ENCODE data around the gene COPZ2. TPM values are rescaled to one million over a fixed set of nuclear protein-coding genes. Genes with fewer than 3 reads are reported as not detected.

COPZ2 gene
- total RNA-seq, 1 experiment from 2014 or later, result not detected

GRCh38 chr17:48060249-48060648 lies 22.7 kb upstream of the COPZ2 start:
- Histone ChIP-seq H3K9me3 (ENCODE audit: control insufficient read depth in 1 of 2, insufficient read depth in 1 of 2, low read depth in 1 of 2, low read length in 2 of 2) (no peaks in the 10 kb centered on the region), H3K4me3 (replicated peaks in 1 of 2; ENCODE audit: low read depth in 1 of 2, low read length in 2 of 2) (no peak overlapping the region), H2AFZ (ENCODE audit: low read depth, low read length, poor library complexity, severe bottlenecking) (no peak overlapping the region), H4K20me1 (ENCODE audit: insufficient read depth) (no peaks in the 10 kb centered on the region; the same call in 1 of the 2 replicates), H3K9ac (ENCODE audit: low read length) (no peak overlapping the region), H3K4me2 (ENCODE audit: low read length) (no peak overlapping the region), H3K79me2 (ENCODE audit: insufficient read depth, low read length) (peaks cover 23% of the 10 kb centered on the region; the same call in 1 of the 2 replicates), H3K27ac (ENCODE audit: low read depth, low read length) (no peak overlapping the region), H3K4me1 (ENCODE audit: control insufficient read depth in 1 of 2, insufficient read depth in 2 of 2, low read length in 2 of 2) (peaks cover 0 to 4% of the 10 kb centered on the region in 2 experiments; a peak in 2 of 4 replicates), H3K9me2 (ENCODE audit: insufficient read depth) (no peaks in the 10 kb centered on the region), H3K27me3 (ENCODE audit: insufficient read depth, low read length) (no peaks in the 10 kb centered on the region), H3K36me3 (ENCODE audit: control insufficient read depth in 1 of 2, insufficient read depth in 2 of 2, low read length in 2 of 2) (peaks cover 53 to 75% of the 10 kb centered on the region in 2 experiments)
- DNase-seq (ENCODE audit: low read depth, low spot score) (no peak), ATAC-seq (no peak)
- TF ChIP-seq REST (IDR thresholded peaks at IDR 0.05; ENCODE audit: low read depth), result no peak
- no peak for TF ChIP-seq YY1 (IDR thresholded peaks at IDR 0.05; ENCODE audit: extremely low read depth, insufficient replicate concordance, low read depth, low read length)
- intact Hi-C loops (cut with micrococcal nuclease), result no loop called here
- RAD21 ChIA-PET (ENCODE audit: low non-redundant PET in 1 of 2, low total read pairs in 2 of 2, uncharacterized antibody in 2 of 2, unreplicated experiment in 2 of 2), result no interaction called here
- CTCF ChIA-PET, result no interaction called here
- POLR2A ChIA-PET, result interaction anchor here (13.2 kb wide), 1 partner anchor 11 kb away, joined by 114 read pairs; the partner anchor contains the start of gene NFE2L1
- BruUV-seq (replicated peaks), result no TSS peak

- DNase-seq (ENCODE audit: low read depth, low spot score) (no peak), ATAC-seq (no peak)
- H4K20me1 ChIP-seq (ENCODE audit: insufficient read depth), result no peaks in the 10 kb centered on the region; the same call in 1 of the 2 replicates
- no peak overlapping the region for H3K9ac ChIP-seq (ENCODE audit: low read length)
- H3K9me2 ChIP-seq (ENCODE audit: insufficient read depth), result no peaks in the 10 kb centered on the region
- no peak overlapping the region for H2AFZ ChIP-seq (ENCODE audit: low read depth, low read length, poor library complexity, severe bottlenecking)
- POLR2A ChIA-PET, result interaction anchor here (13.2 kb wide), 1 partner anchor 10 kb away, joined by 114 read pairs; the partner anchor contains the start of gene NFE2L1
- no peak overlapping the region for H3K4me3 ChIP-seq (replicated peaks in 1 of 2; ENCODE audit: low read depth in 1 of 2, low read length in 2 of 2)
- no peaks in the 10 kb centered on the region for H3K9me3 ChIP-seq (ENCODE audit: control insufficient read depth in 1 of 2, insufficient read depth in 1 of 2, low read depth in 1 of 2, low read length in 2 of 2)
- RAD21 ChIA-PET (ENCODE audit: low non-redundant PET in 1 of 2, low total read pairs in 2 of 2, uncharacterized antibody in 2 of 2, unreplicated experiment in 2 of 2), result no interaction called here
- H3K79me2 ChIP-seq (ENCODE audit: insufficient read depth, low read length), result peaks cover 31% of the 10 kb centered on the region; the same call in 1 of the 2 replicates
- BruUV-seq (replicated peaks), result no TSS peak
- H3K27ac ChIP-seq (ENCODE audit: low read depth, low read length), result no peak overlapping the region
- H3K27me3 ChIP-seq (ENCODE audit: insufficient read depth, low read length), result no peaks in the 10 kb centered on the region
- CTCF ChIA-PET, result interaction anchor here (1.5 kb wide), 2 partner anchors 8 to 9 kb away, joined by 3 to 5 read pairs; no protein-coding TSS in a partner anchor
- intact Hi-C loops (cut with micrococcal nuclease), result no loop called here
- peaks cover 47 to 69% of the 10 kb centered on the region in 2 experiments for H3K36me3 ChIP-seq (ENCODE audit: control insufficient read depth in 1 of 2, insufficient read depth in 2 of 2, low read length in 2 of 2)
- H3K4me2 ChIP-seq (ENCODE audit: low read length), result no peak overlapping the region
- peaks cover 0 to 6% of the 10 kb centered on the region in 2 experiments; a peak in 2 of 4 replicates for H3K4me1 ChIP-seq (ENCODE audit: control insufficient read depth in 1 of 2, insufficient read depth in 2 of 2, low read length in 2 of 2)
- TF ChIP-seq ZNF274 (IDR thresholded peaks at IDR 0.05; ENCODE audit: low read depth, low read length), result no peak
- no peak for TF ChIP-seq CBX3 (IDR thresholded peaks at IDR 0.05; ENCODE audit: low read depth)
- TF ChIP-seq YY1 (IDR thresholded peaks at IDR 0.05; ENCODE audit: extremely low read depth, insufficient replicate concordance, low read depth, low read length), result no peak
- TF ChIP-seq RAD21 (IDR thresholded peaks at IDR 0.05; ENCODE audit: low read depth), result no peak
- TF ChIP-seq CEBPB (IDR thresholded peaks at IDR 0.05; ENCODE audit: low read depth), result no peak
- no peak for TF ChIP-seq SP1 (IDR thresholded peaks at IDR 0.05; ENCODE audit: low read depth)
- TF ChIP-seq EGR1 (IDR thresholded peaks at IDR 0.05; ENCODE audit: low read depth), result no peak
- TF ChIP-seq SIN3A (IDR thresholded peaks at IDR 0.05; ENCODE audit: low read depth), result no peak
- TF ChIP-seq ATF3 (IDR thresholded peaks at IDR 0.05), result no peak
- TF ChIP-seq SRF (IDR thresholded peaks at IDR 0.05; ENCODE audit: low read depth), result no peak
- TF ChIP-seq EZH2 (IDR thresholded peaks at IDR 0.05), result no peak
- TF ChIP-seq REST (IDR thresholded peaks at IDR 0.05; ENCODE audit: low read depth), result no peak
These were observed 21.6 kb upstream of the COPZ2 start for GRCh38 chr17:48059125-48059668.

Data from HCT116 (cell line).